ENCODE data around the gene LRRN2.

DNA sequence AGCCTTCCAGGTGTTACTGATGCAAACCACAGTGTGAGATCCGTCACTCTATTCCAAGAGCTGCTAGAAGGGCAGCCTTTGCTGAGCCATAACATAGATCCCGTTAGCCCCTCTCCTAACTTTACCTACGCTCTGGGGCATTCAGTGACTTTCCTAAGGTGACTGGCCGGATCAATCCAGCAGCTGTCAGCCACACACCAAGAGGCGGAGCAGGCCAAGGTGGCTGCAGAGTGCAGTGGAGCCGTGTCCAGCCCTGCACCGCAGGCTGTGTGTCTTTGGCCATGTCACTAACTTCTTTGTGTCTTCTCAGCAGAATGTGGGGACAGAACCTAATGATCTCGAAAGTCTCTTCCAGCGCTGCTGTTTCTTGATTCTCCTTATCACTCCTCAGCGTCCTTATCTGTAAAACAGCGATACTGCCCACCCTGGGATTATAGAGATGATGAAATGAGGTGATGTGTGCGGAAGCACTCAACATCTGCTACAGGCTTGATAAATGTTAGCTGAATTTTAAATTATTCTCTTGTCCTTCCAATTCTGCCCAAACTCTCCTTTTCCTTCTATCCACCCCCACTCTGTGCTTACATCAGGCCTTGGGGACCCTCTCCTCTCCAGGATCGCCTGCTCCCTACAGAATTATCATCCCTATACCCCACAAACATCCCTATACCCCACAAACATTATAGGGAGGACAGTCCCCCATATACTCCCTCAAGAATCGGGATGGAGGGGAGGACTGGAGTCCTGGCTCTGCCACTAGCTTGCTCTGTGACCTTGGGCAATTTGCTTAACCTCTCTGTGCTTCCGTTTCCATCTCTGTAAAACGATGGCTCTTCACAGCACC is 25.8 kb upstream of the LRRN2 start:
- TF ChIP-seq, protein P1, sequence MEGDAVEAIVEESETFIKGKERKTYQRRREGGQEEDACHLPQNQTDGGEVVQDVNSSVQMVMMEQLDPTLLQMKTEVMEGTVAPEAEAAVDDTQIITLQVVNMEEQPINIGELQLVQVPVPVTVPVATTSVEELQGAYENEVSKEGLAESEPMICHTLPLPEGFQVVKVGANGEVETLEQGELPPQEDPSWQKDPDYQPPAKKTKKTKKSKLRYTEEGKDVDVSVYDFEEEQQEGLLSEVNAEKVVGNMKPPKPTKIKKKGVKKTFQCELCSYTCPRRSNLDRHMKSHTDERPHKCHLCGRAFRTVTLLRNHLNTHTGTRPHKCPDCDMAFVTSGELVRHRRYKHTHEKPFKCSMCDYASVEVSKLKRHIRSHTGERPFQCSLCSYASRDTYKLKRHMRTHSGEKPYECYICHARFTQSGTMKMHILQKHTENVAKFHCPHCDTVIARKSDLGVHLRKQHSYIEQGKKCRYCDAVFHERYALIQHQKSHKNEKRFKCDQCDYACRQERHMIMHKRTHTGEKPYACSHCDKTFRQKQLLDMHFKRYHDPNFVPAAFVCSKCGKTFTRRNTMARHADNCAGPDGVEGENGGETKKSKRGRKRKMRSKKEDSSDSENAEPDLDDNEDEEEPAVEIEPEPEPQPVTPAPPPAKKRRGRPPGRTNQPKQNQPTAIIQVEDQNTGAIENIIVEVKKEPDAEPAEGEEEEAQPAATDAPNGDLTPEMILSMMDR (IDR thresholded peaks at IDR 0.05), result no peak
- TF ChIP-seq EZH2phosphoT487 (IDR thresholded peaks at IDR 0.05; ENCODE audit: borderline replicate concordance, low read depth) (no peak), FOSL2 (IDR thresholded peaks at IDR 0.05; ENCODE audit: borderline replicate concordance, low read depth) (no peak)
